Keratinocyte (primary cell): Measurements from ENCODE around the gene RAB11B. TPM values are rescaled to one million over a fixed set of nuclear protein-coding genes. Genes with fewer than 3 reads are reported as not detected.

Experiments used
- DNase-seq: peaks from one replicate; pipeline ENCODE4 v3.0.0-alpha.2; 2011; ENCODE audit warnings: low read depth, missing footprints, low spot score
- FAIRE-seq: peaks from 2 replicates; lab custom pipeline; 2011; peaks lifted over from hg19 to GRCh38; lab: Jason Lieb, UNC
- H2AFZ ChIP-seq: 2 replicates; pipeline ENCODE4 v1.6.0; 2012; ENCODE audit warnings: low read length, control low read depth, inconsistent platforms; ENCODE audit not compliant: control insufficient read depth
- H3K27ac ChIP-seq: 2 replicates; pipeline ENCODE4 v1.5.1; 2011; ENCODE audit warnings: low read length; ENCODE audit not compliant: control insufficient read depth, insufficient read depth
- H3K27me3 ChIP-seq: 3 replicates; pipeline ENCODE4 v1.6.0; 2011; ENCODE audit warnings: low read length; ENCODE audit not compliant: control insufficient read depth, insufficient read depth; ENCODE audit errors: extremely low read depth
- H3K36me3 ChIP-seq, 2 experiments: 2 replicates in 1 of 2; 3 replicates in 1 of 2; pipeline ENCODE4 v1.5.1; 2011; ENCODE audit warnings: low read length in 2 of 2, mild to moderate bottlenecking in 1 of 2; ENCODE audit not compliant: control insufficient read depth in 2 of 2, insufficient read depth in 2 of 2; ENCODE audit errors: extremely low read depth in 1 of 2
- H3K4me1 ChIP-seq: 3 replicates; pipeline ENCODE4 v1.5.1; 2011; ENCODE audit warnings: low read length; ENCODE audit not compliant: control insufficient read depth, insufficient read depth; ENCODE audit errors: extremely low read depth
- H3K4me2 ChIP-seq: 3 replicates; pipeline ENCODE4 v1.6.0; 2011; ENCODE audit warnings: low read depth, low read length; ENCODE audit not compliant: control insufficient read depth, insufficient read depth; ENCODE audit errors: extremely low read depth
- H3K4me3 ChIP-seq, 3 experiments: fragments of 200-600 bp in 1 of 3; sonication (generic) in 1 of 3; 2 replicates in 2 of 3; 3 replicates in 1 of 3; pipeline ENCODE4 v1.5.1; 2011 to 2016; ENCODE audit warnings: low read length in 3 of 3, mild to moderate bottlenecking in 3 of 3, control low read depth in 2 of 3, inconsistent platforms in 1 of 3, low read depth in 1 of 3, mixed read lengths in 1 of 3, mixed run types in 1 of 3, moderate library complexity in 1 of 3; ENCODE audit not compliant: control insufficient read depth in 2 of 3, insufficient read depth in 2 of 3; ENCODE audit errors: extremely low read depth in 1 of 3
- H3K79me2 ChIP-seq: 2 replicates; pipeline ENCODE4 v1.6.0; 2012; ENCODE audit warnings: low read length; ENCODE audit not compliant: control insufficient read depth, insufficient read depth
- H3K9ac ChIP-seq: 3 replicates; pipeline ENCODE4 v1.6.0; 2011; ENCODE audit warnings: low read length; ENCODE audit not compliant: control insufficient read depth, insufficient read depth; ENCODE audit errors: extremely low read depth
- H3K9me1 ChIP-seq: 3 replicates; pipeline ENCODE4 v1.6.0; 2011; ENCODE audit warnings: low read length; ENCODE audit not compliant: control insufficient read depth, insufficient read depth; ENCODE audit errors: extremely low read depth
- H3K9me3 ChIP-seq: 2 replicates; pipeline ENCODE4 v1.5.1; 2012; ENCODE audit warnings: low read depth, low read length; ENCODE audit not compliant: control insufficient read depth
- H4K20me1 ChIP-seq: 3 replicates; pipeline ENCODE4 v1.6.0; 2011; ENCODE audit warnings: low read length; ENCODE audit not compliant: control insufficient read depth, insufficient read depth; ENCODE audit errors: extremely low read depth
- EZH2 ChIP-seq: IDR thresholded peaks from one replicate; pipeline ENCODE4 v1.6.1; 2012; ENCODE audit warnings: inconsistent platforms, mild to moderate bottlenecking, low read length, moderate library complexity
- dilution Hi-C: fragments of 300-500 bp; cut with MboI; formaldehyde crosslinking; loops from one replicate; pipeline ENCODE4 v1.7.0; 2020; ENCODE audit warnings: low sequenced_read_pairs; ENCODE audit not compliant: extremely low pct_ligation_motif_present
- polyA plus RNA-seq, 5 experiments: library from polyadenylated mRNA; depleted of rRNA in 3 of 5; stranded (reverse) in 3 of 5; stranded (forward) in 1 of 5; unstranded in 1 of 5; fragments of >200 nt; gene quantifications; 1 replicate in 1 of 5; 2 replicates in 3 of 5; 3 replicates in 1 of 5; pipeline versions ENCODE4 v1.2.1 to v1.2.3, GENCODE V29; 2011 to 2012; ENCODE audit warnings: missing spikeins in 2 of 5, low read depth in 1 of 5, low replicate concordance in 1 of 5
- TF ChIP-seq, protein P1 (sequence below), 3 experiments: IDR thresholded peaks in 1 of 3; conservative IDR thresholded peaks in 1 of 3; optimal IDR thresholded peaks in 1 of 3; 2 replicates in 2 of 3; 3 replicates in 1 of 3; pipeline versions ENCODE3 to v1.5.1; 2011; ENCODE audit warnings: low read length in 3 of 3, mild to moderate bottlenecking in 3 of 3, moderate library complexity in 2 of 3, control low read depth in 1 of 3, inconsistent platforms in 1 of 3; ENCODE audit not compliant: insufficient read depth in 2 of 3; ENCODE audit errors: extremely low read depth in 1 of 3

The RAB11B gene
- polyA plus RNA-seq, 1 donor (not counting 4 experiments of a cell fraction or from before 2014, with no cell fraction given) = 14.3 TPM

GRCh38 chr19:8416796-8417195, 26.6 kb downstream of the RAB11B start:
- no peaks in the 10 kb centered on the region for H4K20me1 ChIP-seq
- no peaks in the 10 kb centered on the region for H3K36me3 ChIP-seq
- no peak for TF ChIP-seq EZH2
- TF ChIP-seq, protein P1, sequence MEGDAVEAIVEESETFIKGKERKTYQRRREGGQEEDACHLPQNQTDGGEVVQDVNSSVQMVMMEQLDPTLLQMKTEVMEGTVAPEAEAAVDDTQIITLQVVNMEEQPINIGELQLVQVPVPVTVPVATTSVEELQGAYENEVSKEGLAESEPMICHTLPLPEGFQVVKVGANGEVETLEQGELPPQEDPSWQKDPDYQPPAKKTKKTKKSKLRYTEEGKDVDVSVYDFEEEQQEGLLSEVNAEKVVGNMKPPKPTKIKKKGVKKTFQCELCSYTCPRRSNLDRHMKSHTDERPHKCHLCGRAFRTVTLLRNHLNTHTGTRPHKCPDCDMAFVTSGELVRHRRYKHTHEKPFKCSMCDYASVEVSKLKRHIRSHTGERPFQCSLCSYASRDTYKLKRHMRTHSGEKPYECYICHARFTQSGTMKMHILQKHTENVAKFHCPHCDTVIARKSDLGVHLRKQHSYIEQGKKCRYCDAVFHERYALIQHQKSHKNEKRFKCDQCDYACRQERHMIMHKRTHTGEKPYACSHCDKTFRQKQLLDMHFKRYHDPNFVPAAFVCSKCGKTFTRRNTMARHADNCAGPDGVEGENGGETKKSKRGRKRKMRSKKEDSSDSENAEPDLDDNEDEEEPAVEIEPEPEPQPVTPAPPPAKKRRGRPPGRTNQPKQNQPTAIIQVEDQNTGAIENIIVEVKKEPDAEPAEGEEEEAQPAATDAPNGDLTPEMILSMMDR (optimal IDR thresholded peaks at IDR 0.05 in 1 of 3, IDR thresholded peaks at IDR 0.05 in 1 of 3, conservative IDR thresholded peaks at IDR 0.05 in 1 of 3; ENCODE audit: extremely low read depth in 1 of 3, insufficient read depth in 2 of 3, low read length in 3 of 3) = no peak
- H3K9ac ChIP-seq = no peak overlapping the region
- no peak overlapping the region for H3K4me3 ChIP-seq
- H3K79me2 ChIP-seq = no peaks in the 10 kb centered on the region
- no peaks in the 10 kb centered on the region for H3K27me3 ChIP-seq
- H2AFZ ChIP-seq = no peak overlapping the region
- H3K9me1 ChIP-seq = no peaks in the 10 kb centered on the region
- FAIRE-seq (no peak), DNase-seq (no peak)
- H3K27ac ChIP-seq = no peak overlapping the region
- peaks cover 9% of the 10 kb centered on the region for H3K4me1 ChIP-seq
- H3K4me2 ChIP-seq = no peak overlapping the region
- H3K9me3 ChIP-seq = no peaks in the 10 kb centered on the region
- dilution Hi-C loops = no loop called here

DNA sequence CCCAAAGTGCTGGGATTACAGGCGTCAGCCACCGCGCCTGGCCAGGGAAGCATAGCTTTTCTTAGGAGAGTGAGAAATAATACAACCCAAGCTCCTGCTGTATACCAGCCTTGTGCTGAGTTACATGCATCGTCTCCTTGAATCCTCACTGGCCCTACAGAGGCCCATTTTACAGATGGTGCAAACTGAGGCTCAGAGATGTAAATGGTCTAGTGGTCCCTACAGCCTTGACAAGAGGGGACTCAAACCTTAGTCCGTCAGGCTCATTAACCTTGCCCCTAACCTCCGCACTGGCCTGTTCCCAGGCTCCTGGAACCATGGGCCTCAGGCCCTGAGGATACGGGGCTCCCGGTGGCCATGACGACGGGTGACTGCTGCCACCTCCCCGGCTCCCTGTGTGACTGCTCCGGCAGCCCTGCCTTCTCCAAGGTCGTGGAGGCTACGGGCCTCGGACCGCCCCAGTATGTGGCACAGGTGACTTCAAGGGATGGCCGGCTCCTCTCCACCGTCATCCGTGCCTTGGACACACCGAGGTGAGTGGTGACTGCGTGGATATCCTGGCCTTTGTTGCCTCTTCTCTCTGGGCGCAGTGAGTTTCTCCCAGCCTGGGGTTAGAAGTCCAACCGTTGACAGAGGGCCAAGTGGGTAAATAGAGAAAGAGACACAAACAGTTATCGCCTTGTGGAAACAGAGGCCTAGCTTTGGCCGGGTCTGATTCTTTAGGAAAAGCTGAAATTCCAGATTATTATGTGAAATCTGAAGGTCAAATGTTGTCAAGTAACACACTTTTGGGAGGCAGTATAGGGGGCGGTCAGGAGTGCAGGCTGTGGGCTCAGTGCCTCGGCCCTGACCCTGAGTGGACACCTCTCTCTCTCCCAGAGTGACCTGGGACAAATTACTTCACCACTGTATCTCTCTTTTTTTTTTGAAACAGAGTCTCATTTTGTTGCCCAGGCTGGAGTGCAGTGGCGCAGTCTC, 31.6 kb downstream of the RAB11B start:
- Histone ChIP-seq H3K79me2 (no peaks in the 10 kb centered on the region), H3K27me3 (no peaks in the 10 kb centered on the region), H3K4me3 (no peak overlapping the region), H2AFZ (no peak overlapping the region), H3K36me3 (no peaks in the 10 kb centered on the region), H3K4me1 (peaks cover 12% of the 10 kb centered on the region), H3K9me3 (no peaks in the 10 kb centered on the region), H3K4me2 (no peak overlapping the region), H4K20me1 (no peaks in the 10 kb centered on the region), H3K9ac (no peak overlapping the region), H3K9me1 (no peaks in the 10 kb centered on the region), H3K27ac (no peak overlapping the region)
- no peak for TF ChIP-seq EZH2
- TF ChIP-seq, protein P1 (optimal IDR thresholded peaks at IDR 0.05 in 1 of 3, IDR thresholded peaks at IDR 0.05 in 1 of 3, conservative IDR thresholded peaks at IDR 0.05 in 1 of 3; ENCODE audit: extremely low read depth in 1 of 3, insufficient read depth in 2 of 3, low read length in 3 of 3) = no peak
- no peak for DNase-seq
- dilution Hi-C loops = no loop called here
- FAIRE-seq = no peak
